ENCODE data around the gene SPACA7.

SPACA7 gene

DNA sequence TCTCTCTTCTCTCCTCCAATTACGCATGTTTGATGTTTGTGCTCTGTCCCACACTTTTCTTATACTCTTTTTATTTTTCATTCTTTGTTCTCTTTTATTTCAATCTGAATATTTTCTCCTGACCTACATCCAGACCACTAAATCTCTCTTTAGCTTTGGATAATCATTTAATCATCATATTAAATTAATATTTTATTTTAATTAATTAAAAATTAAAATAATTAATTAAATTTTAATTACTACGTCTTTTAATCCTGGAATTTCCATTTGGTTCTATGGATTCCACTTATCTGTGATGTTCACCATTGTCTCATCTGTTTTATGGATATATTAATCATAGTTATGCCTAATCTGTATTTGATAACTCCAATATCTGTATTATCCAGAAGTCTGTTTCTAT, 62.4 kb downstream of the SPACA7 start:
- Histone ChIP-seq H3K9me3 (ENCODE audit: insufficient read depth, low read depth, low read length) (peaks cover 4% of the 10 kb centered on the region; the same call in 1 of the 2 replicates), H3K27me3 (ENCODE audit: insufficient read depth, low read length, poor library complexity, severe bottlenecking) (no peaks in the 10 kb centered on the region), H3K9ac (ENCODE audit: low read depth, low read length, poor library complexity, severe bottlenecking) (no peak overlapping the region), H3K79me2 (ENCODE audit: insufficient read depth, low read length) (no peaks in the 10 kb centered on the region), H2AFZ (ENCODE audit: low read length) (no peak overlapping the region), H3K4me1 (ENCODE audit: insufficient read depth, low read length, poor library complexity, severe bottlenecking) (no peaks in the 10 kb centered on the region), H3K4me3 (ENCODE audit: low read length, poor library complexity, severe bottlenecking) (no peak overlapping the region), H4K20me1 (ENCODE audit: insufficient read depth, low read length, poor library complexity, severe bottlenecking) (no peaks in the 10 kb centered on the region), H3K9me2 (replicated peaks; ENCODE audit: low read depth, low read length) (no peaks in the 10 kb centered on the region), H3K36me3 (ENCODE audit: insufficient read depth, low read length) (no peaks in the 10 kb centered on the region), H3K4me2 (ENCODE audit: low read depth, low read length, poor library complexity, severe bottlenecking) (no peak overlapping the region), H3F3A (ENCODE audit: low read depth) (no peaks in the 10 kb centered on the region)
- TF ChIP-seq EZH2phosphoT487 (IDR thresholded peaks at IDR 0.05; ENCODE audit: borderline replicate concordance), result no peak
- no peak for TF ChIP-seq CTCF (conservative IDR thresholded peaks at IDR 0.05; ENCODE audit: low read length)

DNA sequence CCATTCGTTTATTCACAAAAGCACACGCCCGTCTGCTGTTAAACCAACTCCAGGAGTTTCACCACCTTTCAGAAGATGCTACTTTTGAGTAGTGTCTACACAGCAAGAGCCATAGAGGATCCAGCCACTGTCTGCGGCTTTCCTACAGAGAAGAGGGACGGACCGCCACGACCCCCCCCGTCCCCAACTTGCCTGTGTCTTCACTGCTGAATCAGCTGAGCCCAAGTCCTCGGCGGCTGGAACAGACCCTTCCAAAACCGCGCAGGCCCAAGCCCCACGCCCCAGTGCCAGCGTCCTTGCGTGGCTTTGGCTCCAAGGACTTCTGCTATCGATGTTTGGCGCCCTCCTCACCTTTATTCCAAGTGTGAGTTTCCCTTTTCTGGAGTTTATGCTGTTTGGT, 65.1 kb downstream of the SPACA7 start:
- Histone ChIP-seq H3K9ac (ENCODE audit: low read depth, low read length, poor library complexity, severe bottlenecking) (no peak overlapping the region), H3K27me3 (ENCODE audit: insufficient read depth, low read length, poor library complexity, severe bottlenecking) (no peaks in the 10 kb centered on the region), H3K4me3 (ENCODE audit: low read length, poor library complexity, severe bottlenecking) (no peak overlapping the region), H3K36me3 (ENCODE audit: insufficient read depth, low read length) (no peaks in the 10 kb centered on the region), H4K20me1 (ENCODE audit: insufficient read depth, low read length, poor library complexity, severe bottlenecking) (no peaks in the 10 kb centered on the region), H2AFZ (ENCODE audit: low read length) (no peak overlapping the region), H3K9me3 (ENCODE audit: insufficient read depth, low read depth, low read length) (no peaks in the 10 kb centered on the region), H3K4me1 (ENCODE audit: insufficient read depth, low read length, poor library complexity, severe bottlenecking) (no peaks in the 10 kb centered on the region), H3K79me2 (ENCODE audit: insufficient read depth, low read length) (no peaks in the 10 kb centered on the region), H3K4me2 (ENCODE audit: low read depth, low read length, poor library complexity, severe bottlenecking) (no peak overlapping the region), H3F3A (ENCODE audit: low read depth) (no peaks in the 10 kb centered on the region), H3K9me2 (replicated peaks; ENCODE audit: low read depth, low read length) (no peaks in the 10 kb centered on the region)
- TF ChIP-seq EZH2phosphoT487 (IDR thresholded peaks at IDR 0.05; ENCODE audit: borderline replicate concordance), result no peak

GRCh38 chr13:112441779-112442310, 65.7 kb downstream of the SPACA7 start:
- Histone ChIP-seq H3K4me2 (ENCODE audit: low read depth, low read length, poor library complexity, severe bottlenecking) (no peak overlapping the region), H3F3A (ENCODE audit: low read depth) (no peaks in the 10 kb centered on the region), H3K9me3 (ENCODE audit: insufficient read depth, low read depth, low read length) (no peaks in the 10 kb centered on the region), H3K4me1 (ENCODE audit: insufficient read depth, low read length, poor library complexity, severe bottlenecking) (no peaks in the 10 kb centered on the region), H3K9me2 (replicated peaks; ENCODE audit: low read depth, low read length) (no peaks in the 10 kb centered on the region), H3K79me2 (ENCODE audit: insufficient read depth, low read length) (no peaks in the 10 kb centered on the region), H2AFZ (ENCODE audit: low read length) (no peak overlapping the region), H4K20me1 (ENCODE audit: insufficient read depth, low read length, poor library complexity, severe bottlenecking) (no peaks in the 10 kb centered on the region), H3K9ac (ENCODE audit: low read depth, low read length, poor library complexity, severe bottlenecking) (no peak overlapping the region), H3K36me3 (ENCODE audit: insufficient read depth, low read length) (no peaks in the 10 kb centered on the region), H3K27me3 (ENCODE audit: insufficient read depth, low read length, poor library complexity, severe bottlenecking) (no peaks in the 10 kb centered on the region), H3K4me3 (ENCODE audit: low read length, poor library complexity, severe bottlenecking) (no peak overlapping the region)
- no peak for TF ChIP-seq CTCF (conservative IDR thresholded peaks at IDR 0.05; ENCODE audit: low read length)
- no peak for TF ChIP-seq EZH2phosphoT487 (IDR thresholded peaks at IDR 0.05; ENCODE audit: borderline replicate concordance)

DNA sequence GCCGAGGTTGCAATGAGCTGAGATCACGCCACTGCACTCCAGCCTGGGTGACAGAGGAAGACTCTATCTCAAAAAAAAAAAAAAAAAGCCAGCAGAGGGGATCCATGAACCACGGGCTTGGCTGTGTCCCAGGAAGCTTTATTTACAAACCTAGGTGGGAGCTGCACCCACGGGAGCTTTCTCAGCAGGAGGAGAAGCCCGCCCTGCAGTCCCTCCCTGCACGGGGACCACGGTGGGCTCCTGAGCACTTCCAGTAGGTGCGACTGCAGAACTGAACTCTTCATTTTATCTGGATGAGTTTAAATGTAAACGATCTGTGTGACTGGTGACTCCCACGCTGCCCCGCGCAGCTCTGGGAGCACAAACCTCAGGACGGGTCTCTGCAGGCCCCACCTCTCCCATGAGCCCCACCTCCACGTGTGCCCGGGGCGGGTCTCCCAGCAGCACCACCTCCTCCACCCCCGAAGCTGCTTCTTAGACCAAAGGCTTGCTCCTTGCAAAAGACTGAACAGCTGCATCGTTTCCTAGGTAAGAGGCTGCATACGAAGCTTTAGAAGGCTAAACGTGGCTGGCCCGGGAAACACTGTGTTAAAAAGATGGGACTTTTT, 66.4 kb downstream of the SPACA7 start:
- Histone ChIP-seq H3K36me3 (ENCODE audit: insufficient read depth, low read length) (no peaks in the 10 kb centered on the region), H2AFZ (ENCODE audit: low read length) (no peak overlapping the region), H3K4me2 (ENCODE audit: low read depth, low read length, poor library complexity, severe bottlenecking) (no peak overlapping the region), H3K9ac (ENCODE audit: low read depth, low read length, poor library complexity, severe bottlenecking) (no peak overlapping the region), H3K4me1 (ENCODE audit: insufficient read depth, low read length, poor library complexity, severe bottlenecking) (no peaks in the 10 kb centered on the region), H3F3A (ENCODE audit: low read depth) (no peaks in the 10 kb centered on the region), H3K4me3 (ENCODE audit: low read length, poor library complexity, severe bottlenecking) (no peak overlapping the region), H3K27me3 (ENCODE audit: insufficient read depth, low read length, poor library complexity, severe bottlenecking) (no peaks in the 10 kb centered on the region), H3K79me2 (ENCODE audit: insufficient read depth, low read length) (no peaks in the 10 kb centered on the region), H3K9me2 (replicated peaks; ENCODE audit: low read depth, low read length) (no peaks in the 10 kb centered on the region), H3K9me3 (ENCODE audit: insufficient read depth, low read depth, low read length) (no peaks in the 10 kb centered on the region), H4K20me1 (ENCODE audit: insufficient read depth, low read length, poor library complexity, severe bottlenecking) (no peaks in the 10 kb centered on the region)
- no peak for TF ChIP-seq EZH2phosphoT487 (IDR thresholded peaks at IDR 0.05; ENCODE audit: borderline replicate concordance)
- TF ChIP-seq CTCF (conservative IDR thresholded peaks at IDR 0.05; ENCODE audit: low read length), result no peak
